ENCODE data around the gene GJD3. TPM values are rescaled to one million over a fixed set of nuclear protein-coding genes. Genes with fewer than 3 reads are reported as not detected.

Gene GJD3
- polyA plus RNA-seq, 1 experiment, result 0.56 TPM

GRCh38 chr17:40327244-40327729, 37.2 kb downstream of the GJD3 start:
- POLR2A ChIA-PET, result no interaction called here

GRCh38 chr17:40326832-40327199, 37.7 kb downstream of the GJD3 start:
- Histone ChIP-seq H3K36me3 (ENCODE audit: control insufficient read depth, insufficient read depth, low read length) (no peaks in the 10 kb centered on the region; the same call in 1 of the 2 replicates), H3K4me3 (ENCODE audit: low read depth, low read length) (no peak overlapping the region), H3K27me3 (ENCODE audit: control insufficient read depth, insufficient read depth, low read length) (no peaks in the 10 kb centered on the region)
- no peak for TF ChIP-seq CTCF (IDR thresholded peaks at IDR 0.05; ENCODE audit: insufficient read depth, low read depth, low read length)
- no peak for DNase-seq (ENCODE audit: low read depth)
- ChIA-PET POLR2A (no interaction called here), CTCF (interaction anchor here (1.1 to 3.3 kb wide), 2 partner anchors 9 to 28 kb away, joined by 4 to 15 read pairs; no protein-coding TSS in a partner anchor)

More at GRCh38 chr17:40327244-40327729, 37.2 kb downstream of the GJD3 start:
- H3K4me3 ChIP-seq (ENCODE audit: low read depth, low read length), result no peak overlapping the region
- no peak for TF ChIP-seq CTCF (IDR thresholded peaks at IDR 0.05; ENCODE audit: insufficient read depth, low read depth, low read length)
- no peak for DNase-seq (ENCODE audit: low read depth)
- H3K36me3 ChIP-seq (ENCODE audit: control insufficient read depth, insufficient read depth, low read length), result peaks cover 1% of the 10 kb centered on the region; the same call in 1 of the 2 replicates
- CTCF ChIA-PET, result interaction anchor here (1.1 to 3.3 kb wide), 6 partner anchors 9 to 27 kb away, joined by 3 to 15 read pairs (median 6); no protein-coding TSS in a partner anchor
- H3K27me3 ChIP-seq (ENCODE audit: control insufficient read depth, insufficient read depth, low read length), result no peaks in the 10 kb centered on the region

GRCh38 chr17:40326014-40326831, 38.3 kb downstream of the GJD3 start:
- DNase-seq (ENCODE audit: low read depth), result no peak
- Histone ChIP-seq H3K27me3 (ENCODE audit: control insufficient read depth, insufficient read depth, low read length) (no peaks in the 10 kb centered on the region), H3K4me3 (ENCODE audit: low read depth, low read length) (no peak overlapping the region), H3K36me3 (ENCODE audit: control insufficient read depth, insufficient read depth, low read length) (no peaks in the 10 kb centered on the region; the same call in 1 of the 2 replicates)
- CTCF ChIA-PET, result interaction anchor here (1.1 to 3.3 kb wide), 2 partner anchors 9 to 28 kb away, joined by 4 to 15 read pairs; no protein-coding TSS in a partner anchor
- TF ChIP-seq CTCF (IDR thresholded peaks at IDR 0.05; ENCODE audit: insufficient read depth, low read depth, low read length), result no peak
- POLR2A ChIA-PET, result no interaction called here

DNA sequence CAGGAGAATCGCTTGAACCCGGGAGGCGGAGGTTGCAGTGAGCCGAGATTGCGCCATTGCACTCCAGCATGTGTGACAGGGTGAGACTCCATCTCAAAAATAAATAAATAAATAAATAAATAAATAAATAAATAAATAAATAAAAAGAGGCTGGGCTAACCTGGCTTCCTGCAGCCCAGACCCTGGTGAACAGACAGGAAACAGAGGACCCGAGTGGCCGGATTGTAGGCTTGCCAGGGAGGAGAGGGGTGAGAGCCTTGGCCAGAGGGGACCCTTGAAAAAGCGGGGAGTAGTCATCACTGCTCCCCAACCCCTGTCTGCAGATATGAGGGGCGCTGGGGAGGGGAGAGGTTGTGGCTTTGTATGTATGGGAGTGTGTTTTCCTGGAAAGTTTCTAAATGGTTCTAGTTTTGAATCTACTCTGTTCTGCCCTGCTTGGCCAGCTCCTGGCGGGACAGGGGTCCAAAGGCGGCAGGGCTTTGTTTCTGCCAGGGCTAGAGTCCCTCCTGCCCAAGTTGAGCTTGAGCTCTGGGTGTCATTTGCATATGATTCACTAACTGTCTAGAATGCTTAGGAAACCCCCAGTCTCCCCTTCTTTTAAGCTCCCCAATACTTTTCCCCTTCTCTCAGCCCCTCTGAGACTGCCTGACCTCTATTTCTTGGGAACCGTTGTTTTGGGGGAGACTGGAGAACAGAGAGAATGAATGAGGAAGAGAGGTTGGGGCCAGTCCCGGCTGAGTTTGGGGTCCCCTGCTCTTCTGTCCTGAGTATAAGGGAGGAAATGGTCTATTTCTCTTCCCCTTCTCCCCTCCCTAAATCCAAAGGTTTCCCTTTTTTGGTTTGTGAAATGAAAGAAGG, 39.2 kb downstream of the GJD3 start:
- Histone ChIP-seq H3K36me3 (ENCODE audit: control insufficient read depth, insufficient read depth, low read length) (no peaks in the 10 kb centered on the region), H3K4me3 (ENCODE audit: low read depth, low read length) (no peak overlapping the region), H3K27me3 (ENCODE audit: control insufficient read depth, insufficient read depth, low read length) (no peaks in the 10 kb centered on the region)
- ChIA-PET POLR2A (no interaction called here), CTCF (interaction anchor here (0.9 to 3.3 kb wide), 4 partner anchors 8 to 29 kb away, joined by 3 to 15 read pairs (median 5); no protein-coding TSS in a partner anchor)
- no peak for DNase-seq (ENCODE audit: low read depth)
- no peak for TF ChIP-seq CTCF (IDR thresholded peaks at IDR 0.05; ENCODE audit: insufficient read depth, low read depth, low read length)
